HCEC 1CT (cell line): ENCODE data around the gene FILIP1.

ENCODE experiments used
- DNase-seq: peaks from one replicate; pipeline ENCODE4 v3.0.0-alpha.2; 2017

The FILIP1 gene, protein sequence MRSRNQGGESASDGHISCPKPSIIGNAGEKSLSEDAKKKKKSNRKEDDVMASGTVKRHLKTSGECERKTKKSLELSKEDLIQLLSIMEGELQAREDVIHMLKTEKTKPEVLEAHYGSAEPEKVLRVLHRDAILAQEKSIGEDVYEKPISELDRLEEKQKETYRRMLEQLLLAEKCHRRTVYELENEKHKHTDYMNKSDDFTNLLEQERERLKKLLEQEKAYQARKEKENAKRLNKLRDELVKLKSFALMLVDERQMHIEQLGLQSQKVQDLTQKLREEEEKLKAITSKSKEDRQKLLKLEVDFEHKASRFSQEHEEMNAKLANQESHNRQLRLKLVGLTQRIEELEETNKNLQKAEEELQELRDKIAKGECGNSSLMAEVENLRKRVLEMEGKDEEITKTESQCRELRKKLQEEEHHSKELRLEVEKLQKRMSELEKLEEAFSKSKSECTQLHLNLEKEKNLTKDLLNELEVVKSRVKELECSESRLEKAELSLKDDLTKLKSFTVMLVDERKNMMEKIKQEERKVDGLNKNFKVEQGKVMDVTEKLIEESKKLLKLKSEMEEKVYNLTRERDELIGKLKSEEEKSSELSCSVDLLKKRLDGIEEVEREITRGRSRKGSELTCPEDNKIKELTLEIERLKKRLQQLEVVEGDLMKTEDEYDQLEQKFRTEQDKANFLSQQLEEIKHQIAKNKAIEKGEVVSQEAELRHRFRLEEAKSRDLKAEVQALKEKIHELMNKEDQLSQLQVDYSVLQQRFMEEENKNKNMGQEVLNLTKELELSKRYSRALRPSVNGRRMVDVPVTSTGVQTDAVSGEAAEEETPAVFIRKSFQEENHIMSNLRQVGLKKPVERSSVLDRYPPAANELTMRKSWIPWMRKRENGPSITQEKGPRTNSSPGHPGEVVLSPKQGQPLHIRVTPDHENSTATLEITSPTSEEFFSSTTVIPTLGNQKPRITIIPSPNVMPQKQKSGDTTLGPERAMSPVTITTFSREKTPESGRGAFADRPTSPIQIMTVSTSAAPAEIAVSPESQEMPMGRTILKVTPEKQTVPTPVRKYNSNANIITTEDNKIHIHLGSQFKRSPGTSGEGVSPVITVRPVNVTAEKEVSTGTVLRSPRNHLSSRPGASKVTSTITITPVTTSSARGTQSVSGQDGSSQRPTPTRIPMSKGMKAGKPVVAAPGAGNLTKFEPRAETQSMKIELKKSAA (N-terminal part only)

DNA sequence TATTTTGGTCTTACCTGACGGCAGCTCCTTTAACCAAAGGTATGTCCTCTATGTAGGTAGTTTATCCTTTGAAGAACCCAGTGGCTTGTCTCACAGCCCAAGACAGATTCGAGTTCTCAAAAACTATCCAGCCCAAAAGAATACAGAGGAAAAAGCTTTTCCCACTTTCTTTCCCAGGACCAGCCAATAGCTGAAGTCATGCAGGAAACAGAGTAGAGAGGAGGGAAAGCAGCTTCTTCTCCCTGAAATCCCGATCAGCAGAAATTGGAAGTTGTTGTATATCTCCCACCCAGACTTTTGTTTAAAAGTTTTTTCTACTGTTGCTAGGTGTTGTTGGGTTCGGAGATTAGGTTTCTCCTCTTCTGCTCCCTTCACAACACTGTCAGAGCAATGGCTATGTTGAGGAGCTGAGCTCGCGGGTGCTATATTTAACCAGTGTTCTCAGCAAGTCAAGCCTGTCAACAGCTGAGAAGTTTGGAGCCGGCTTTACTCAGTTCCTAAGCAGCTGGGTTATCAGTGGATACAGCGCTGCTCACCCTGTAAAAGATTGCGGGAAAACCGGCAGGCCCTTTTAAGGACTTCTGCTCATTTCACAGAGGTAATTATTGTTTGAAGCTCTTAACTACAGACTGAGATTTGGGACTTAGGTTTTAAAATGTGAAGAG lies at the start of gene FILIP1:
FILIP1 (minus strand) TSS at position 401 of the 665 bp plus-strand sequence. CDS start 78,828 bp downstream, outside the sequence.
- DNase-seq, result no peak

DNA sequence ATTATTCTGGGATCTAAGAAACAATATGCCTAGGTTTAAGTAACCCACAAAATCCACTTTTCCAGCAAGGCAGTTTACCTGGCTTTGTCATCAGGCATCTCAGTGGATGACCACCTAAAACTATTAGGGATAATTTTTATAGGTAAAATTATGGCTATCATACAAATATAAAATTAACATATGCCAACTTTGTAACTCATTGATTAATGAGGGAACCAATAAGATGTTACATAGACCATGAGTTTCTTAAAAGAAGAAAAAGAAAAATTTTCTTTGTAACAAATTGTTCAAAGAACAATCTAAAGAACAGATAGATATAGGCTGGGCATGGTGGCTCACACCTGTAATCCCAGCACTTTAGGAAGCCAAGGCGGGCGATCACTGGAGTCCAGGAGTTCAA lies 49.7 kb upstream of the FILIP1 start:
- DNase-seq, result no peak

DNA sequence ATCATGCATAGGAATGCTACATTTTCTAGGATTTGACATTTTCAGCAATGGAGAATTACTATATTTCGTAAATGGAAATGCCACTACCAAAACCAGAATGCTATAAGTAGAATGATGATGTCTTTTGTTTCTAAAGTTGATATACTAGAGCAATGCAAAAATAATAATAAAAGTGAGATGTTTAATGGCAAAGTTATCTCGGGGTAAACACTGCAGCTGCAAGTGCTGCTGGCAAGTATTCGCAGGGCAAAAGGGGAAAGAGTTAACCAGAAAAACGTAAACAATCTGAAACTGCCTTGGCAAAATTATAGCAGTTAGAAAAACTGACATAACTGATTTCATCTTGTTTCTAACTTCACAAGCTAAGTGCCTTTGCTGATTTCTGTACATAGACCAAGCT lies 45.5 kb upstream of the FILIP1 start:
- no peak for DNase-seq

DNA sequence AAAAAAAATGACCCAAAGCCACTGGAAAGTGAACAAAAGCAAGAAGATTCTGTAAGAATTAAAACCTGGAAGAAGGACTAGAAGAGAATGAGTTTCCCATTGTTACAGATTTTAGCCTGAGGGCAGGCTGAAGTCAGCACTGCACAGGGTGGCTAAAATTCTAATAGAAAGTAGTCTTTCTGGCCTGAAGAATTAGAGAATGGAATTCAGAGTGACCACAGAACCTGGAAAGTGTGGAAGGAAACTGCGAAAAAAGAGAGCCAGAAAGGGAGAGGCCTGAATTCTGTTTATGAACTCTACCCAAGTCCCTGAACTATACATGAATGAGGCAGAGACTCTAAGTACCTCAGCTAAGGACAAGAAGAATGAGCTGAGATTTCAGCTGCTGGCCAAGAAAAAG lies 38.9 kb upstream of the FILIP1 start:
- DNase-seq, result no peak

DNA sequence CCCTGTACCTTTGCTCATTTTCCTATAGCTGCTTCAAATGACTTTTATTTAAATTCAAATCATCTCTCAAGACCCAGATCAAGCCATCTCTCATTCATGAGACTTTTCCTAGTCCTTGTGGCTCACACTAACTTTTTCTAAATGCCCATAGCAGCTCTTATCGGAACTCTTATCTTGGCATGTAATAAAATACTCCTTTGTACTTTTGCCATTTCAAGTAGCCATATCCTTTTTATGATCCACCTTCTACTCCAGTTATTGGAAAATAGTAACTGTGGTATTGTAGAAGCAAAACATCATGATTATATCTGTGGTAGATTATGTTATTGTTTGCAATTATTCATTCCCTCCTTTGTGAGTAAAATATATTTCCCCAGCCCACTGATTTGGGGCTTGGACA lies 37.6 kb upstream of the FILIP1 start:
- DNase-seq, result no peak

DNA sequence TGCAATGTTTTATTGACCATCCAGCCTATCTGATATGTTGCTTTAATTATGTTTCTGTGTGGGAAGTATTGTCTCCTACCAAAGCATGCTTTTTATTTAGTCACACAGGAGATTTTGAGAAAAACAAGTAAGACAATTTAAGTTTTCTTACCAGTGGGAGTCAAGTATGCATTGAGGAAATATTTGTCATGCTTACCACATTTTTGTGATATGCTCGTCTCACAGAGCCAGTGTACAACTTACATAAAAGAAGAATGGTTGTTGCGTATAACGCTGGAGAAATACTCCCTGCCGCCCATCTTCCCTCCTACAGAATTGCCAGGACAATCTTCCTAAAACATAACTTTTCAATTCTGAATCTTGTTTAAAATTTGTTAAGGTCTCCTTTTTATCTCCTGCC lies 37.1 kb upstream of the FILIP1 start:
- no peak for DNase-seq

DNA sequence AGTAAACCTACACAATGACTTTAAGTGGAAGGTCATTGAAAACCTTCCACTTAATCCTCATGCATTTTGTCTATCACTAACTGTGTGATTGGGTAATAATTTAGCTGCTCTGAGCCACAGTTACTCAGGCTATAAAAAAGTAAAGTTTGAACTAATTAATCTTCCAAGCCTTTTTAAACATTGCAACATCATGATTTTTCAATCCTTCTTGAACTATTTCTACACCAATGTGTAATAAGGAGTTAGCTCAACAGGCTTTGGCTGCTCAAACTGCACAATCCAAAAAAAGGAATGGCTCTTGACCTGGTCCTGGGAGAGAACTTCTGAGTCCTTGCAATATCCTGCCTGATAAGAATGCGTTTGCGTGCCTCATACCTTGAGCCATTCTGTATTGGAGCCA lies 34.8 kb upstream of the FILIP1 start:
- peak; percentile 43 for DNase-seq

DNA sequence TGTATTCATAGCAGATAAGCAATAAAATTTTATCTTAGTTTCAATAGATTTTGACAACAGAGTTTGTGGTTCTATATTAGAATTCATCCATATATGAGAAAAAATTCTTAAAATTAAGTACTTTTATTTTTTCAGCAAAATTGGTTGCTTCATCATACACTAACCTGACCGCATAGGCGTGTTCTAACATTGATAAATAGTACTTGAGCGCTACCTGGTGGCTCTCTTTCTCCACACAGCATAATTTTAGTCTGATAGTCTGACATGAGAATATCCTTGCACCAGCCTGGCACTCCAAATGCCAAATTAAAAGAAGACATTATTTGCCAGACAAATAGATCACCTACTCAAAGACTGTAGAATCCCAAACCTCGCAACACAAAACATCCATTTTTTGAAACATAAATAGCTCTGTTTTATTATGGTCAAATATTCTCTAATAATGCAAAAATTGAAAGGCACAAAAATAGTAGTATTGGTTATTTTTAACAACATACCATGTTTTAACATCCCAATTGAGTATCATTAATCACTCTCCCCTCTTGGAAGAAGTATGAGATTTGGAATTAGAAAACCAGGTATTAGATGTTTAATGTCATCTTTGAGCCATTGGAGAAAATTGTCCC lies 33.0 kb upstream of the FILIP1 start:
- DNase-seq, result peak; percentile 67

DNA sequence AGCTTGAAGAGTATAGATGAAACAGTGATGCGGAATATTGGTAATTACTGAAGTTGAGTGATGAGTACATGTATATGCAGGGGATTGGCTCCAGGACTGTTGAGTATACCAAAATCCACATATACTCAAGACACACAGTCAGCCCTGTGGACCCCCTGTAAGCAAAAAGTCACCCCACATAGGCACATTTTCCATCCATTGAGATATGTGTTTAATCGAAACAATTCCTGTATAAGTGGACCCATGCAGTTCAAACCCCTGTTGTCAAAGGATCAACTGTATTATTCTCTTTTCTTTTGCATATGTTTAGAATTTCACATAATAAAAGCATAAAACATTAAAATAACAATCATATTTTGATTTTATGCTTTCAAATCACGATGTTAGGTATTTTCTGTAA lies 32.1 kb upstream of the FILIP1 start:
- DNase-seq, result no peak

DNA sequence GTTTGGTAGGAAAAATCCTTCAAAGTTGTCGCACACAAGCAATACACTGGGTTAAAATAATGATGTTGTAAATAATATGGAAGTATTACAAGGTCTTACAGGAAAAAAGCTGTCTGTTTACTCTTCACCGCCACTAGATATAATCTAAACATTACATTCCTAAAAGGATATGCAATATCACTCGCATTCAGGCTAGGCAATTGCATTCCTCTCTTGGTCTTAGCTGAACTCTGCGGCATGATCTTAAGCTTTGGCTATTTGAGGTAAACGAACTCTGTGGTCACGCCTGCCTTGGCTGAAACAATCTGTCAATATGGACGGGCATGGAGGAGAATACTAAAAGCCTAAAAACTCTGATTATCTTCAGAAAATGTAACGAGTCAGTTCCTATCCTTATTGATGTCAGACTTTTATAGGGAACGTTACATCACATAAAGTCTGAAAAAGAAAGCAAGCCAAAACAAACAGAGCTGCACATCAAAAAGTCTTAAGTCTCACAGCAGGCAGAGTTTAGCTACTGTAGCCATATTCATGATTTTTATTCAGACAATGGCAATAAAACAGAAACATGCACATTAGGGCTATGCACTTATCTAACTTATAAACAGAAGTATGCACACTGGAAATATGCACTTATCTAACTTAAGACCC lies 30.8 kb upstream of the FILIP1 start:
- DNase-seq, result peak; percentile 95

DNA sequence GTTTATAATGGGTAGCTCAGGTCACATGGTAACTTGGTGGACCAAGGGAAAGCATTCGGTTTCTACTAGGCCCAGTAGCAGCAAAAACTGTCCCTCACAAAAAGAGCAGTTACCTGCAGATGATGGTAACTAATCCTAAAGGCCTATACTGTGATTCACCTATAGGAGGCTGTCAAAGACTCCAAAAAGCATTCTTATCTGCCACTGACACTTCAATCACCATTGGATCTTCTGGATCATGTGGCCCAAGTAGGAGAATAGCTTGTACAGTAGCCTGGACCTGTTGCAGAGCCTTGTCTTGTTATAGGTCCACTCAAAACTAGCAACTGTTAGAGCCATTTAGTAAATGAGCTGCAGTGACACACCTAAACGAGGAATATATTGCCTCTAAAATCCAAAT lies 23.2 kb upstream of the FILIP1 start:
- DNase-seq, result no peak

DNA sequence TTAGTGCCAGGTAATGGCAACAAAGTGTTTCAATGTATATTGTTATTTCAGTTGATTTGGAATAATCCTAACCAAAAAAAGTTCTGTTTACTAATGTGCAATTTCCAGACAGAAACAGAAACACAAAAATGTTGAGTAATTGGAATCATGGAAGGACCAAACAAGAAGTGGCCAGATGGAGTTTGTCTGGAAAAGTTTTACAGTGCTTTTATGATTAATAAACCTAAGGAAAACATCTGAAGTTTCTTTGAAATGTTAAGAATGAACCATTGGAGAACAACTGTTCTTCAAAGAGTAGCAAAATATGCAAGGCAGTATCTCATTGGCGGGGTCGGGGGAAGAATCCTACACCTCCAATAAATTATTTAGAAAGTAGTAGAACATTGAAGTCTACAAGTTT lies 19.0 kb upstream of the FILIP1 start:
- DNase-seq, result no peak

DNA sequence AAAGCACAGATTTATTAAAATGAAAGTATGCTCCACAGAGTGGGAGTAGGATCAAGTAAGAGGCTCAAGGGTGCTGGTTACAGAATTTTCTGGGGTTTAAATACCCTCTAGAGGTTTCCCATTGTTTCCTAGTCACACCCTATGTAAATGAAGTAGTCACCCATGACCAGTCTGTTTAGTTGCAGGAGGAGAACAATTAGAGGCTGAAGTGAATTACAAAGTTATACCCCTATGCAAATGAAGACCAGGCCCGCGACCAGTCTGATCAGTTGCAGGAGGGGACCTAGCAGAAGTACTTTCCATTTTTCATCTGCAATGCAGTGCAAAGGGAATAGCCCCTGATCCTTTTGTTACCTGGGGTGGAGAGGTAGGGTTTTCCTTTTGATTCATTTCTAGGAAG lies 11.8 kb upstream of the FILIP1 start:
- no peak for DNase-seq

DNA sequence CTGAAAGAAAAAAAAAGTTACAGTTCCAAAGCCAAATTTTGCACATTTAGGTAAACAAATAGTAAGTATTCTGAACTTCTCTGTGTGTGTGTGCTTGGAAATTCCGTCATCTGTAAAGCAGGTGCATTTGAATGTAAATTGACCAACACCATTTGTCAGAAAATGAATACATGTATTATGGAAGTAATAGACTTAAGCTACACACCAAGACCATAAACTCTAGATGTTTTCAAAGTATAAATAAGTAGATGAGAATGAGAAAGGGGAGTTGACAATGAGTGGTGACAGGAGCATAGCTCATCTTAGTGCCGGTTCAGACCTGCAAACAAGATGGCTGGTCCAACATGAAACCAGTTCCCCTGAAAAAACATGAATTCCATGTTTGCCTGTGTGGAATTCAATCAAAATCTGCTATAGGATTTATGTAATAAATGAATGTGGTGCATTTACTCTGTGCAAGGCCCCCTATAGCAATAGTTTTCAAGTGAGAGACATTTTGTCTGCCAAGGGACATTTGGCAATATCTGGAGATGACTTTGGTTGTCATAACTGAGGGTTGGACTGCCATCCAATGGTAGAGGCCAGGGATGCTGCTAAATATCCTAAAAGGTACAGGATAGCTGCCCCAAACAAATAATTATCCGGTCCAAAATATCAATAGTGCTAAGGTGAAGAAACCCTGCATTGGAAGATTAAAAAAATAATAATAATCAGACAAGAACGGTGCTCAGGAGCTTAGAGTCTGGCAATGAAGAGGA lies 11.0 kb upstream of the FILIP1 start:
- DNase-seq, result no peak

DNA sequence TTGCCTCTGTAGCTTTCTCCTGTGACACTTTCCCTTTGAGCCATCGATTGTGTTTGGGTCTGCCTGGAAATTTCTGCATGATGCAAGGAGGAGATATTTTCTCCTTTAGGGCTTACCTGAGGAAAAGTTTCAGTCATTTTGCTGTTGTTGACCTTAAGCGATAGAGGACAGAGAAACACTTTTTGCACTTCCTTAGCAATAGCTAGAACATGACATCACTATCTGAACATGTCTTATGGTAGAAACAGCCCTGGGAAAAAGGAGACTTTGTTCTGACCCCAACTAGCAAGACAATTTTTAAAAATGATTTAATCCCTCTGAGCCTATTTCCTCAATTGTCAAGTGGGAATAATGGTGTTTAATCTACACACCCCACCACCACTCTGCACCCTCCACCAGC lies 9.7 kb upstream of the FILIP1 start:
- DNase-seq, result no peak

DNA sequence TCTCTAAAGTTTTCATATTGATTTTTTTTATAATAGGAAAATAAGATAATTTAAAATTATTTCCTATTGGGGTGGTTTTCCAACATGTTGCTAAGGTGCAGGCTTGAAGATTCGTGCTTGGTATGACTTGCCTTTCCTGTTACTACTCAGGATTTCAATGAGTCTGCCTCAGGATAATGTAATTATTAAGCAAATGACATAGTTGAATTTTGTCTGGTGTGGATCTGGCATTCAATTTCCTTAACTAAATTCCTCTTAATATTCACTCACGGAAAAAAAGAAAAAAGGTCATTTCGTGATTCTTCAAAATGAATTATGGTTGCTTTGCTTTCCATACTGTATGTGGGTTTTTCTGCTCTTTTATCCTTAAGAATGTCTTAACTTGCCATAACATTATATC lies 9.3 kb upstream of the FILIP1 start:
- no peak for DNase-seq

DNA sequence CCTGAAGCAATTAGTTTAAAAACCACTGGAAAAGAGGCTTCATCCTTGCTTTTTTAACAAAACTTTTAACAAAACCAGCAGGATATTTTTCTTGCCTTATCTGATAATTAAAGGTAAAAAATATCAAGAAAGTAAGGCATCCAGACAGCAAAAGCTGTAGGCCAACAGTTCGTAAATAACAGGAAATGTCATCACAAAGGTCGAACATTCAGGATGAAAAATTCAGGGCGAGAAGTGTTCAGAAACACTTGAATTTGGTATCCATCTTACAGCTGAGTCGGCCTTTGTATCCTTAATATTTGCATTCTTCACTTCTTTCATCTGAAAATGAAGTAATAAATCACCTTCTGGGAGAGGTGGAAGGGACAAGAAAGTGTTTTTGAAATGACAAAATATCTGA lies 8.2 kb upstream of the FILIP1 start:
- DNase-seq, result no peak

DNA sequence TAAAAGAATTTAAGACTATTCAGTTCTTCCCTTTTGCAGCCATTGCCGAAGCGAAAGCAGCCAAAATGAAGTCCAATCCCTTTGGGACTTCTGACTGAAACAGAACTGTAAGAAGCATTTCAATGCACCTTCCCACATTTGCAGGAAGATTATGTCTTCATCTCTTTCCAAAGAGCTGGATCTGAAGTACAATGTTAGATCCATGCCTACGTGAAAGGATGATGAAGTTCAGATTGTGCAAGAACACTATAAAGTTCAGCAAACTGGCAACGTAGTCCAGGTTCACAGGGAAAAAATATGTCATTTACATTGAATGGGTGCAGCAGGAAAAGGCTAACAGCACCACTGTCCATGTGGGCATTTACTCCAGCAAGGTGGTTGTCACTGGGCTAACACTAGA lies 6.0 kb upstream of the FILIP1 start:
- no peak for DNase-seq

DNA sequence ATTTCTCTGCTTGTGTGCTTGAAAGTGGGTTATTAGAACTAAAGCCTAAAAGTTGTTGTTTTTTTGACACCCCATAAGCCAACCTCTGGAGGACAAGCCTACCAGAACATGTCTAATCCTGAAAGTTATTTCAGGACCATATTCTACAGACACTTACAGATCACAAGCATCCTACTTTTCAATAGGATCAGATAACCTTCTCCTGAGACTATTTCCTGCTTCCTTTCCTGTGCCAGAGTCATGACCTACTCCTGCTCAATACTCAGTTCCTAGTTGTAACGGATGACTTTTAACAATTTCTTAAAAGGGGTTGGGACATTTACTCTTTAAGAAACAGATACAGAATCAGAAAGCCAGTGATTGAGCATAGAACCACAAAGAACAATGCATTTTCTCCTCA lies 5.3 kb upstream of the FILIP1 start:
- DNase-seq, result no peak

DNA sequence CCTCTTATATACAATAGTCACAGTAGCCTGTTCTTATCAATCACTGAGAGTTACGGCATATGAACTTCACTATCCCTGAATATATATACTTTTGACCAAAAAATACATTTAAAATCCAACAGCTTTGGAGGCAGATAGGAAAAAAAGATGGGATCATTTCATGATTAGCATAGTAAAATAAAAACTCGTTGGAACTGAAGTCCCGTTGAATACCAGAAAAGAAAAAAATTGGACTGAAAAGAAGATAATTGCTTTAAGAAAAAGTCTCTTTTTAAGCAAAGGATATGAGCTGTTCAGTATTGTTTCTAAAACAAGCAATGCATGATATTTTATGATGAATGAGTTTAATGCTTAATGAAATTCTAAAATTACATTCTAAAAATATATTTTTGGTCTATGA lies 4.4 kb upstream of the FILIP1 start:
- DNase-seq, result no peak

DNA sequence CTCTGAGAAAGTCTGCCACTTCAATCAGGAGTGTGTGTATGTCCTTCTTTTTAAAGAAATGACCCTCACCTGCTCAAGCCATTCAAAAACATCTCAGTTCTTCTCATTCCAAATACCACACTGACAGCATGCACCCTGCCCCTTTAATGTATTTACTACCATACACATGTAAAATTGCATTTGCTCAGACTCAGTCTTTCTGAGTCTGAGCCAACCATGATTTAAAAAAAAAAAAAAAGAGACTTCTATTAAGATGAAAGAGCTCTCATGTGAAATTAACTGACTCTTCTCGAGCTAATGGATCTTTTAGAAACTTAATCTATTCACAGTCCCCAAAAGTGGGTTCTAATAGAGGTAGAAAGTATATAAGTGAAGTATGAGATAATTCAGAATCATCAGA lies 1.4 kb upstream of the FILIP1 start:
- DNase-seq, result no peak
